ENCODE measurements around the gene OLFM4. TPM values are rescaled to one million over a fixed set of nuclear protein-coding genes. Genes with fewer than 3 reads are reported as not detected.

Gene OLFM4
- total and polyA plus RNA-seq, 2 of the 8 experiments (the other 6 are each of a cell fraction or from before 2014, with no cell fraction given), result not detected

DNA sequence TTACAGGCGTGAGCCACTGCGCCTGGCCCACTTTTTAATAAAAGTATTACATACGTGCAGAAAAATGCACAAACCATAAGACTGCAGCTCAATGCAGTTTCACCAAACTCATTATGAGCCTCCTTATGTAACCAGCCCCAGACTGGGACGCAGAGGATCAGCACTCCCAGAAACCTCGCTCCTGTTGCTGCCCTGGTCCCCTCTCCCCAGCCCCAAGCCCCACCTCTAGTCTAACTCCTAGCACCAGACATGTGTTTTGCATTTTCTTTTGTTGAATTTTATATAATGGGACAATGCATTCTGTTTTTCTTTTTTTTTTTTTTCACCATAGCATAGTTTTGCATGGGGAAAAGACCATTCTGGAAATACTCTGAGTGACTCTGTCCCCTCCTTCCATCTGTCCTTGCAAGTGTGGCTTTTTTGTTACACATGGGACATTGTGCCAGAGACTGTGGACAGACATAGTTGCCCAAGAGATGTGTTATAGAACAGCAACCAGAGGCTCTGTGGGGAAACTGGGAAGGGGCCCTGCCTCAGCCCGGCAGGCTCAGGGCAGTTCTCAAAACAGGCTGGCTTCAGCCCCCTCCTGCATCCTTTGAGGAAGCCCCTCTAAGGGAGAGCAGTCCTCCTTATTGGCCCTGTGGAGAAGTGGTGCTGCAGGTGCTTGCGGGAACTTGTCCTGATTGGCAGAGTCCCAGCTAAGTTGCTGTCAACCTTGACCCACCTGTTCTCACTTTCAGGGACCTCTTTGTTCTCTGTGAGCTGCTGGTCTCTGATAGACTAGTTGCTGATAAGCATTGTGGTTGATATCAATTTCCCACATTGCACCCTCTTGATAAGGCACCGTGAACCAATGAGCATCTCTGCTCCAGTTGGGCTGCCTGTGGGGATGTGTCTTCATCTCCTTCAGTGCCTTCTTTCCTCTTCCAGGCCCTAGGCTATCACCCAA is 13.8 kb upstream of the OLFM4 start (continued):
- TF ChIP-seq KDM5A (IDR thresholded peaks at IDR 0.05; ENCODE audit: low read length), result no peak
- TF ChIP-seq MAFK (IDR thresholded peaks at IDR 0.05; ENCODE audit: low read depth, low read length), result no peak
- TF ChIP-seq SIN3A (conservative IDR thresholded peaks at IDR 0.05 in 1 of 2, IDR thresholded peaks at IDR 0.05 in 1 of 2; ENCODE audit: low read depth in 1 of 2, low read length in 2 of 2), result no peak
